ENCODE measurements around the gene SRRM5.
"Not testable (repeated sequence)": the region's sequence is repeated elsewhere in the genome, so short reads cannot be mapped to it uniquely, and the experiment has no call there.

The SRRM5 gene

DNA sequence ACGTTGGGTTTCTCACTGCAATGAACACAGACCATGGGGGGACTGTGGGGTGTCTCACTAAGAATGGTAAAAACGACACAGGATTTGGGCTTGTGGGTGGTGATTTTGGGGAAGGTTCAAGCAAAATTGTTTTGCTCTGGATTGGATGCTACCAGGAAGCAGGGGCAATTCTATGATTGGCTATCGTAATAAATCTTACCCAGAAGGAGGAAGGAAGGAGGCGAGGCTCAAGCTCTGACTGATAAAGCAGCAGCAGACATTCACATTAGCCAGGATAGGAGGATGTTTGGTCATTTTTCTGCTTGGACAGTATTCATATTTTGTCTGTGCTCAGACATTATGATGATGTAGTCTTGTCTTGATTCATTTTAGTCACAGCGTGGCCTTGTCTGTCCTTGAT, 14.0 kb upstream of the SRRM5 start:
- H3K36me3 ChIP-seq (ENCODE audit: control insufficient read depth, insufficient read depth, low read length), result peaks cover 16% of the 10 kb centered on the region
- H3K27me3 ChIP-seq (replicated peaks; ENCODE audit: control insufficient read depth, insufficient read depth, low read length), result no peaks in the 10 kb centered on the region
- TF ChIP-seq, protein P1, sequence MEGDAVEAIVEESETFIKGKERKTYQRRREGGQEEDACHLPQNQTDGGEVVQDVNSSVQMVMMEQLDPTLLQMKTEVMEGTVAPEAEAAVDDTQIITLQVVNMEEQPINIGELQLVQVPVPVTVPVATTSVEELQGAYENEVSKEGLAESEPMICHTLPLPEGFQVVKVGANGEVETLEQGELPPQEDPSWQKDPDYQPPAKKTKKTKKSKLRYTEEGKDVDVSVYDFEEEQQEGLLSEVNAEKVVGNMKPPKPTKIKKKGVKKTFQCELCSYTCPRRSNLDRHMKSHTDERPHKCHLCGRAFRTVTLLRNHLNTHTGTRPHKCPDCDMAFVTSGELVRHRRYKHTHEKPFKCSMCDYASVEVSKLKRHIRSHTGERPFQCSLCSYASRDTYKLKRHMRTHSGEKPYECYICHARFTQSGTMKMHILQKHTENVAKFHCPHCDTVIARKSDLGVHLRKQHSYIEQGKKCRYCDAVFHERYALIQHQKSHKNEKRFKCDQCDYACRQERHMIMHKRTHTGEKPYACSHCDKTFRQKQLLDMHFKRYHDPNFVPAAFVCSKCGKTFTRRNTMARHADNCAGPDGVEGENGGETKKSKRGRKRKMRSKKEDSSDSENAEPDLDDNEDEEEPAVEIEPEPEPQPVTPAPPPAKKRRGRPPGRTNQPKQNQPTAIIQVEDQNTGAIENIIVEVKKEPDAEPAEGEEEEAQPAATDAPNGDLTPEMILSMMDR (IDR thresholded peaks at IDR 0.05; ENCODE audit: insufficient read depth, low read length, poor library complexity, severe bottlenecking), result no peak
- H3K4me3 ChIP-seq (replicated peaks; ENCODE audit: low read depth, low read length), result peak overlapping the region; percentile 93
- no peak for DNase-seq (ENCODE audit: extremely low read depth, insufficient read length)

DNA sequence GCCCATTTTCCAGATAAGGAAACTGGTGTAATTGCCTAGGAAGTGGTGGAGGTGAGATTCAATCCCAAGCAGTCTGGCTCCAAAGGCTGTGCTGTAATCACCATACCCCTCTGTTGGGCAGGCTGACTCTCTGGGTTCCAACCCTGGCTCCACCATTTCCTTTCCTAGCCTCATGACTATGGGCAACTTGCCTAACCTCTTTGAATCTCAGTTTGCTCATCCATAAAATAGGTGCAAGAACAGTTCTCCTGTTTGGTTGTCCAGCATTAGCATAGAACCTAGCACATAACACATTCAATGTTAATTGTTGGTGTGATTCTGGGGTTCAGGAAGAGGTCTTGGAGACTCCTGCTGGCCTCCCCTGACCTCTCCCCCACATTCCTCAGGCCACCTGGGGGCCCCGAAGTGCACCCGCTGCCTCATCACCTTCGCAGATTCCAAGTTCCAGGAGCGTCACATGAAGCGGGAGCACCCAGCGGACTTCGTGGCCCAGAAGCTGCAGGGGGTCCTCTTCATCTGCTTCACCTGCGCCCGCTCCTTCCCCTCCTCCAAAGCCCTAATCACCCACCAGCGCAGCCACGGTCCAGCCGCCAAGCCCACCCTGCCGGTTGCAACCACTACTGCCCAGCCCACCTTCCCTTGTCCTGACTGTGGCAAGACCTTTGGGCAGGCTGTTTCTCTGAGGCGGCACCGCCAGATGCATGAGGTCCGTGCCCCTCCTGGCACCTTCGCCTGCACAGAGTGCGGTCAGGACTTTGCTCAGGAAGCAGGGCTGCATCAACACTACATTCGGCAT, 13.2 kb upstream of the SRRM5 start:
- TF ChIP-seq, protein P1 (IDR thresholded peaks at IDR 0.05; ENCODE audit: insufficient read depth, low read length, poor library complexity, severe bottlenecking), result no peak
- DNase-seq (ENCODE audit: extremely low read depth, insufficient read length), result no peak
- Histone ChIP-seq H3K4me3 (replicated peaks; ENCODE audit: low read depth, low read length) (no peak overlapping the region), H3K36me3 (ENCODE audit: control insufficient read depth, insufficient read depth, low read length) (peaks cover 16% of the 10 kb centered on the region), H3K27me3 (replicated peaks; ENCODE audit: control insufficient read depth, insufficient read depth, low read length) (no peaks in the 10 kb centered on the region)

DNA sequence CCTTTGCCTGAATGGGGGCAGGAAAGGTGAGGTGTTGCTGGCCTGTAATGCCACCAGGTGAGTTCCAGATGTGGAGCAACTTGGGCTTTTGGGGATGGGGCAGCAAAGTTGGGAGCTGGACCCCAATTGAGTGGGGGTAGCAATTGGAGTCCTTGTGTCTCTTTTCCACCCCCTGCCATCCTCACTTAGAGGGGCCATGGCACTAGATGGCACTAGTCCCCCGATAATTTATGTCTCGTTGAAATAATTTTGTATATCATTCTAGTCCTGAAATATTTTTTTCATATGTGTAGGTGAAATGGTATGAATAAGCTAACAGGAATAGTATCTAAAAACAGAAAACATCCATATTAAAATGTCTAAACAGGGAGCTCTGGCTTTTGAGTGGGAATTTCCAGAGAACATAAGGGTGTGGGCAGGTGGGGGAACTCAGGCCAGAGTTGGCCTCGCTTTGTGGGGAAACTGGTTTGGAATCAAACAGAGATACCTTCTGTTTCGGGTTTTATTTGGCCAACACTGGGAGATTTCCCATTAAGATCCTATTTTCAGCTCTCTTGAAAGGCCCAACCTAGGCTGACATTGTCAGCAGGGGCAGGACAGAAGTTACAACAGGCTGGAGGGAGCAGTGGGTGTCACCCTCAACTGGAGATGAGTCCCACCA, 12.1 kb upstream of the SRRM5 start:
- peaks cover 15% of the 10 kb centered on the region for H3K36me3 ChIP-seq (ENCODE audit: control insufficient read depth, insufficient read depth, low read length)
- H3K27me3 ChIP-seq (replicated peaks; ENCODE audit: control insufficient read depth, insufficient read depth, low read length), result no peaks in the 10 kb centered on the region
- no peak for DNase-seq (ENCODE audit: extremely low read depth, insufficient read length)
- TF ChIP-seq, protein P1 (IDR thresholded peaks at IDR 0.05; ENCODE audit: insufficient read depth, low read length, poor library complexity, severe bottlenecking), result no peak
- H3K4me3 ChIP-seq (replicated peaks; ENCODE audit: low read depth, low read length), result no peak overlapping the region

DNA sequence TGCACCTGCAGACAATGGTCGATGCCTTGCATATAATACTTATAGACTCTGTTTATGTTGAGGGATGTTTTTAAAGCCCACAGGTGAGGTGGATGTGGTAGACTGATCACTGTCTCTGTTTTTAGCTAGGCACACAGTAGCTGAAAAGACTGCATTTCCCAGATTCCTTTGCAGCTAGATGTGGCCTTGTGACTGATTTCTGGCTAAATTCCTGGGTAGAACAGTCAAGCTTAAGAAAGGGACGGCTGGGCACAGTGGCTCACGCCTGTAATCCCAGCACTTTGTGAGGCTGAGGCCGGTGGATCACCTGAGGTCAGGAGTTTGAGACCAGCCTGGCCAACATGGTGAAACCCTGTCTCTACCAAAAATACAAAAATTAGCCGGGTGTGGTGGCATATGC, 11.6 kb upstream of the SRRM5 start:
- not testable (repeated sequence) for H3K27me3 ChIP-seq (replicated peaks; ENCODE audit: control insufficient read depth, insufficient read depth, low read length); DNase-seq (ENCODE audit: extremely low read depth, insufficient read length); H3K4me3 ChIP-seq (replicated peaks; ENCODE audit: low read depth, low read length)
- H3K36me3 ChIP-seq (ENCODE audit: control insufficient read depth, insufficient read depth, low read length), result peaks cover 15% of the 10 kb centered on the region

DNA sequence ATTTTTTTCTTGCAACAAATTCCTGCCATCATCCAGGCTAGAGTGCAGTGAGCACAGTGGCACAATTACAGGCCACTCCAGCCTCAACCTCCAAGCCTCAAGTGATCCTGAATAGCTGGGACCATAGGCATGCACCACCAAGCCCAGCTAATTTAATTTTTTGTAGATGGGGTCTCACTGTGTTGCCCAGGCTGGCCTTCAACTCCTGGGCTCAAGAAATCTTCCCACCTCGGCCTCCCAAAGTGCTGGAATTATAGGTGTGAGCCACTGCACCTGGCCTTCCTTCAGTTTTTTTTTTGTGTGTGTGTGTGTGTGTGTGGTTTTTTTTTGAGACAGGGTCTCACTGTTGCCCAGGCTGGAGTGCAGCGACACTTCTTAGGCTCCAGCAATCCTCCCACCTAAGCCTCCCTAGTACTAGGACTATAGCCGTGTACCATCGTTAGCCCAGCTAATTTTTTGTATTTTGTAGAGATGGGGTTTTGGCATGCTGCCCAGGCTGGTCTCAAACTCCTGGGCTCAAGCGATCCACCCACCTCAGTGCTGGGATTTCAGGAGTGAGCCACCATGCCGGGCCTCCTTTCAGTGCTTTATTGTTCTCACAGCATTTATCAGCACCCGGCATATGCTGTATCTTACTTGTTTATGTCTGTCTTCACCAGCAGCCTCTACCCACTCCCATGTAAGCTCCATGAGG, 5.9 kb upstream of the SRRM5 start:
- Histone ChIP-seq H3K27me3 (replicated peaks; ENCODE audit: control insufficient read depth, insufficient read depth, low read length) (no peaks in the 10 kb centered on the region), H3K4me3 (replicated peaks; ENCODE audit: low read depth, low read length) (no peak overlapping the region), H3K36me3 (ENCODE audit: control insufficient read depth, insufficient read depth, low read length) (peaks cover 7% of the 10 kb centered on the region)
- TF ChIP-seq, protein P1 (IDR thresholded peaks at IDR 0.05; ENCODE audit: insufficient read depth, low read length, poor library complexity, severe bottlenecking), result no peak
- no peak for DNase-seq (ENCODE audit: extremely low read depth, insufficient read length)
